GM12878 (cell line): ENCODE measurements around the gene C17orf78.

ENCODE experiments used
- EGR1 ChIP-seq, 2 experiments: IDR thresholded peaks; 1 replicate in 1 of 2; 2 replicates in 1 of 2; pipeline ENCODE4 v1.6.1; 2011 to 2012; ENCODE audit warnings: low read depth in 2 of 2, low read length in 2 of 2, borderline replicate concordance in 1 of 2, mild to moderate bottlenecking in 1 of 2, moderate library complexity in 1 of 2
- ETV6 ChIP-seq, 2 experiments: fragments of 450-650 bp in 1 of 2; IDR thresholded peaks in 1 of 2; conservative IDR thresholded peaks in 1 of 2; 2 replicates each; pipeline ENCODE4 v1.6.1; 2014; ENCODE audit warnings: antibody characterized with exemption in 1 of 2, borderline replicate concordance in 1 of 2, low read depth in 1 of 2, mild to moderate bottlenecking in 1 of 2, moderate library complexity in 1 of 2
- TARDBP ChIP-seq: IDR thresholded peaks from 2 replicates; pipeline ENCODE4 v1.6.1; 2016; ENCODE audit warnings: borderline replicate concordance

- TF ChIP-seq ETV6 (conservative IDR thresholded peaks at IDR 0.05 in 1 of 2, IDR thresholded peaks at IDR 0.05 in 1 of 2; ENCODE audit: borderline replicate concordance in 1 of 2, low read depth in 1 of 2) (no peak), TARDBP (no peak), EGR1 (IDR thresholded peaks at IDR 0.05; ENCODE audit: borderline replicate concordance in 1 of 2, low read depth in 2 of 2, low read length in 2 of 2) (no peak)
Measured at GRCh38 chr17:37389160-37389559, 13.4 kb downstream of the C17orf78 start.
